Endothelial cell of umbilical vein (primary cell): ENCODE results near the gene ADAMTS12. TPM values are rescaled to one million over a fixed set of nuclear protein-coding genes. Genes with fewer than 3 reads are reported as not detected.

ENCODE experiments used
- BruUV-seq: library from RNA; stranded (reverse); fragments of 400-500 nt; replicated peaks from 2 replicates; lab custom pipeline; 2021; lab: Mats Ljungman, UMichigan
- CTCF ChIA-PET: fragments of 300-600, 350-600 bp; sonication (Branson Sonifier 250); formaldehyde crosslinking; loops from one replicate; lab custom pipeline; 2021; ENCODE audit warnings: antibody characterized with exemption, inconsistent platforms; lab: Charles Lee
- POLR2A ChIA-PET: fragments of 300-600, 350-600 bp; sonication (Branson Sonifier 250); formaldehyde crosslinking; loops from one replicate; lab custom pipeline; 2021; ENCODE audit warnings: antibody characterized with exemption, inconsistent platforms; lab: Charles Lee
- DNase-seq: peaks from one replicate; pipeline ENCODE4 v3.0.0-alpha.2; 2011; ENCODE audit warnings: low read depth, low spot score
- FAIRE-seq: peaks from 2 replicates; lab custom pipeline; 2011; peaks lifted over from hg19 to GRCh38; lab: Jason Lieb, UNC
- H2AFZ ChIP-seq: 2 replicates; pipeline ENCODE4 v1.6.0; 2012; ENCODE audit warnings: low read depth, low read length, control low read depth, inconsistent platforms
- H3K27ac ChIP-seq: 2 replicates; pipeline ENCODE4 v1.5.1; 2011; ENCODE audit warnings: low read depth, mild to moderate bottlenecking, control low read depth, low read length, moderate library complexity; ENCODE audit not compliant: insufficient read depth
- H3K27me3 ChIP-seq, 2 experiments: 2 replicates each; pipeline versions ENCODE4 v1.6.0 to v1.6.1; 2011; ENCODE audit warnings: low read length in 2 of 2, mixed read lengths in 1 of 2; ENCODE audit not compliant: control insufficient read depth in 2 of 2, insufficient read depth in 2 of 2
- H3K36me3 ChIP-seq, 2 experiments: 2 replicates in 1 of 2; 3 replicates in 1 of 2; pipeline ENCODE4 v1.5.1; 2011; ENCODE audit warnings: low read length in 2 of 2, mild to moderate bottlenecking in 1 of 2, moderate library complexity in 1 of 2; ENCODE audit not compliant: control insufficient read depth in 2 of 2, insufficient read depth in 2 of 2; ENCODE audit errors: extremely low read depth in 1 of 2
- H3K4me1 ChIP-seq: 3 replicates; pipeline ENCODE4 v1.5.1; 2011; ENCODE audit warnings: mild to moderate bottlenecking, low read length; ENCODE audit not compliant: control insufficient read depth, insufficient read depth; ENCODE audit errors: extremely low read depth
- H3K4me2 ChIP-seq: 2 replicates; pipeline ENCODE4 v1.6.1; 2011; ENCODE audit warnings: low read length, control low read depth, mixed read lengths; ENCODE audit not compliant: insufficient read depth
- H3K4me3 ChIP-seq, 3 experiments: fragments of 200-600 bp in 1 of 3; sonication (generic), shearing (Covaris generic) in 1 of 3; replicated peaks in 1 of 3; 2 replicates each; pipeline ENCODE4 v1.5.1; 2011 to 2016; ENCODE audit warnings: control low read depth in 3 of 3, low read length in 3 of 3, mild to moderate bottlenecking in 2 of 3, inconsistent platforms in 1 of 3, low read depth in 1 of 3, moderate library complexity in 1 of 3; ENCODE audit not compliant: insufficient read depth in 1 of 3
- H3K79me2 ChIP-seq: 2 replicates; pipeline ENCODE4 v1.6.0; 2012; ENCODE audit warnings: low read length, inconsistent platforms; ENCODE audit not compliant: control insufficient read depth, insufficient read depth
- H3K9ac ChIP-seq: replicated peaks from 2 replicates; pipeline ENCODE3; 2011; ENCODE audit warnings: low read length, control low read depth; ENCODE audit not compliant: insufficient read depth; ENCODE audit errors: extremely low read depth
- H3K9me1 ChIP-seq: replicated peaks from 3 replicates; pipeline ENCODE4 v1.6.0; 2011; ENCODE audit warnings: mild to moderate bottlenecking, low read length; ENCODE audit not compliant: control insufficient read depth, insufficient read depth; ENCODE audit errors: extremely low read depth
- H3K9me3 ChIP-seq: replicated peaks from 2 replicates; pipeline ENCODE4 v1.5.1; 2012; ENCODE audit warnings: low read length, inconsistent platforms; ENCODE audit not compliant: control insufficient read depth, insufficient read depth
- H4K20me1 ChIP-seq: replicated peaks from 2 replicates; pipeline ENCODE3; 2011; ENCODE audit warnings: mild to moderate bottlenecking, low read length; ENCODE audit not compliant: control insufficient read depth, insufficient read depth; ENCODE audit errors: extremely low read depth
- CTCF ChIP-seq, 2 donors: IDR thresholded peaks; 1 replicate in 1 of 2; 2 replicates in 1 of 2; pipeline ENCODE4 v1.5.1; 2011; ENCODE audit warnings: low read length in 2 of 2, mild to moderate bottlenecking in 2 of 2, moderate library complexity in 2 of 2, control low read depth in 1 of 2, inconsistent platforms in 1 of 2, low read depth in 1 of 2; ENCODE audit not compliant: insufficient read depth in 1 of 2; ENCODE audit errors: extremely low read depth in 1 of 2
- EZH2 ChIP-seq: IDR thresholded peaks from 2 replicates; pipeline ENCODE4 v1.6.1; 2012; ENCODE audit warnings: borderline replicate concordance, low read depth, mild to moderate bottlenecking, moderate library complexity, low read length, inconsistent platforms; ENCODE audit not compliant: severe bottlenecking
- FOS ChIP-seq: IDR thresholded peaks from 2 replicates; pipeline ENCODE4 v1.6.1; 2011; ENCODE audit warnings: mild to moderate bottlenecking, low read length, moderate library complexity, borderline replicate concordance; ENCODE audit not compliant: insufficient read depth
- GATA2 ChIP-seq: IDR thresholded peaks from 2 replicates; pipeline ENCODE4 v1.7.0; 2011; ENCODE audit warnings: low read depth, mild to moderate bottlenecking, moderate library complexity, mixed read lengths, low read length; ENCODE audit not compliant: insufficient read length, insufficient read depth
- JUN ChIP-seq: IDR thresholded peaks from 2 replicates; pipeline ENCODE4 v1.6.1; 2011; ENCODE audit warnings: borderline replicate concordance, low read depth; ENCODE audit not compliant: insufficient read length, insufficient read depth
- MAX ChIP-seq: IDR thresholded peaks from 2 replicates; pipeline ENCODE4 v1.6.1; 2011; ENCODE audit not compliant: insufficient read depth, insufficient read length
- MYC ChIP-seq: IDR thresholded peaks from one replicate; pipeline ENCODE4 v1.6.1; 2011; ENCODE audit warnings: mild to moderate bottlenecking, low read depth, low read length
- POLR2A ChIP-seq: IDR thresholded peaks from 2 replicates; pipeline ENCODE4 v1.6.1; 2012; ENCODE audit warnings: low read depth, mild to moderate bottlenecking, control low read depth, low read length
- POLR2AphosphoS5 ChIP-seq: IDR thresholded peaks from 2 replicates; pipeline ENCODE4 v1.6.1; 2012; ENCODE audit warnings: low read depth, mild to moderate bottlenecking, control low read depth, low read length, moderate library complexity; ENCODE audit not compliant: insufficient read depth
- dilution Hi-C: fragments of 300-500 bp; cut with MboI; formaldehyde crosslinking; loops from one replicate; pipeline ENCODE4 v1.15.0; 2019; ENCODE audit warnings: low sequenced_read_pairs; ENCODE audit not compliant: extremely low pct_ligation_motif_present
- intact Hi-C: fragments of 100-400 bp; cut with micrococcal nuclease; formaldehyde crosslinking; loops from one replicate; pipeline ENCODE4 v1.10.0; 2022
- polyA plus RNA-seq, 4 experiments: library from polyadenylated mRNA; depleted of rRNA in 3 of 4; stranded (reverse) in 3 of 4; unstranded in 1 of 4; fragments of >200 nt; gene quantifications; 2 replicates each; pipeline versions ENCODE4 v1.2.1 to v1.2.3, GENCODE V29; 2011 to 2012; ENCODE audit warnings: missing spikeins in 1 of 4
- total RNA-seq: library from RNA; stranded (reverse); gene quantifications from 2 replicates; pipeline ENCODE4 v1.2.3, GENCODE V29; 2021

The ADAMTS12 gene
- total and polyA plus RNA-seq, 2 donors (not counting 3 experiments of a cell fraction or from before 2014, with no cell fraction given): 0.88 TPM; not detected in 1

- H3K4me3 ChIP-seq: peak overlapping the region in 1 of 3 experiments; percentile 25
- no peaks in the 10 kb centered on the region for H3K79me2 ChIP-seq
- H3K9me3 ChIP-seq: no peaks in the 10 kb centered on the region
- H3K27me3 ChIP-seq: no peaks in the 10 kb centered on the region
- POLR2A ChIA-PET: no interaction called here
- BruUV-seq: no TSS peak
- FAIRE-seq (peak; percentile 89), DNase-seq (peak; percentile 17)
- no peaks in the 10 kb centered on the region for H3K36me3 ChIP-seq
- peaks cover 54% of the 10 kb centered on the region for H3K4me1 ChIP-seq
- intact Hi-C loops (no loop called here), dilution Hi-C loops (no loop called here)
- no peak for TF ChIP-seq MYC
- peak; percentile 71 for TF ChIP-seq POLR2AphosphoS5
- no peak for TF ChIP-seq CTCF (IDR thresholded peaks at IDR 0.05; ENCODE audit: extremely low read depth in 1 of 2, insufficient read depth in 1 of 2, low read depth in 1 of 2, low read length in 2 of 2)
- TF ChIP-seq JUN: no peak
- CTCF ChIA-PET: interaction anchor here (1.0 kb wide), 1 partner anchor 126 kb away, joined by 3 read pairs; no protein-coding TSS in a partner anchor
- H3K9me1 ChIP-seq: no peaks in the 10 kb centered on the region
- peak overlapping the region; percentile 84 for H3K4me2 ChIP-seq
- H2AFZ ChIP-seq: peak overlapping the region; percentile 28
- H4K20me1 ChIP-seq: no peaks in the 10 kb centered on the region
- peak overlapping the region; percentile 31 for H3K9ac ChIP-seq
- peak overlapping the region; percentile 61 for H3K27ac ChIP-seq
These were observed 83.1 kb downstream of the ADAMTS12 start for GRCh38 chr5:33808699-33809098.

DNA sequence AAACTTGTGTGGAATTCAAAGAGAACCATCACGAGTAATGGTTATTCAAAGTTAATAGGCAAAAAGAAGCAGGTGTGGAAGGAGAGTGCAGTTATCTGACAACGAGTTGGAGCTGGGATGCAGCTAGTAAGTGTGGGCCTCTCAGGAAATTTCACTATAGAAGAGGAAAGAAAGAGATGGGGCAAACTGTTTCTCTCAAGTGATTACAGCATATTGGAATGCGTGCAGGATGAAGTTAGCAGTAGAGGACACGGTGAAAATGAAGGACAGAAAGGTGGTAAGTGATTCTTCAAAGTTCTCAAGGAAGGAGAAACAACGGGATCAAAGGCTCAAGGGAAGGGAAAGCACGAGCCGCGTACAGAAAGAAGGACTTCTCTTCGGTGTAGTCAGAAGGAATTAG lies 84.0 kb downstream of the ADAMTS12 start:
- BruUV-seq: no TSS peak
- no peak for TF ChIP-seq MAX
- TF ChIP-seq POLR2AphosphoS5: no peak
- no peak for TF ChIP-seq JUN
- no peak for TF ChIP-seq EZH2
- TF ChIP-seq GATA2: no peak
- no peak for TF ChIP-seq FOS
- no peak for TF ChIP-seq MYC
- no peak for TF ChIP-seq CTCF (IDR thresholded peaks at IDR 0.05; ENCODE audit: extremely low read depth in 1 of 2, insufficient read depth in 1 of 2, low read depth in 1 of 2, low read length in 2 of 2)
- TF ChIP-seq POLR2A: no peak
- Histone ChIP-seq H3K36me3 (no peaks in the 10 kb centered on the region), H3K9ac (peak overlapping the region; percentile 8), H3K4me2 (peak overlapping the region; percentile 84), H2AFZ (peak overlapping the region; percentile 3), H4K20me1 (no peaks in the 10 kb centered on the region), H3K9me1 (no peaks in the 10 kb centered on the region), H3K9me3 (no peaks in the 10 kb centered on the region), H3K27me3 (no peaks in the 10 kb centered on the region), H3K4me3 (no peak overlapping the region), H3K27ac (peak overlapping the region; percentile 61), H3K79me2 (no peaks in the 10 kb centered on the region), H3K4me1 (peaks cover 54% of the 10 kb centered on the region)
- ChIA-PET CTCF (interaction anchor here (1.3 kb wide), 1 partner anchor 9 kb away, joined by 5 read pairs; no protein-coding TSS in a partner anchor), POLR2A (no interaction called here)
- FAIRE-seq: peak; percentile 46
- dilution Hi-C loops: no loop called here
- intact Hi-C loops: loop anchor here (1.0 kb wide), 1 partner anchor 10 kb away; no protein-coding TSS in a partner anchor
- no peak for DNase-seq
